ENCODE measurements around the gene TAGLN2. TPM values are rescaled to one million over a fixed set of nuclear protein-coding genes. Genes with fewer than 3 reads are reported as not detected.
A peak's percentile ranks its signal among the peaks of the same experiment; 100 is the strongest.

Gene TAGLN2
- total and polyA plus RNA-seq, 10 of the 15 experiments (the other 5 are each of a cell fraction or from before 2014, with no cell fraction given) = 155 to 611 (median 363) TPM

- in situ Hi-C loops (cut with MboI) = no loop called here
- H3K4me2 ChIP-seq (ENCODE audit: control insufficient read depth, insufficient read depth) = no peak overlapping the region
Measured at GRCh38 chr1:159898527-159898926, 26.8 kb downstream of the TAGLN2 start.

More at GRCh38 chr1:159898527-159898926, 26.8 kb downstream of the TAGLN2 start:
- Histone ChIP-seq H3K4me3 (no peak overlapping the region), H3K4me1 (ENCODE audit: control insufficient read depth, insufficient read depth, low read length) (no peaks in the 10 kb centered on the region), H2AFZ (ENCODE audit: control insufficient read depth, low read depth, low read length) (no peak overlapping the region), H3K36me3 (ENCODE audit: control insufficient read depth in 2 of 2, insufficient read depth in 2 of 2, low read length in 1 of 2) (no peaks in the 10 kb centered on the region), H3K9ac (ENCODE audit: control insufficient read depth, insufficient read depth, low read length) (no peak overlapping the region), H3K79me2 (ENCODE audit: control insufficient read depth, insufficient read depth, low read length) (no peaks in the 10 kb centered on the region), H3K27me3 (replicated peaks in 1 of 2; ENCODE audit: control insufficient read depth in 2 of 2, insufficient read depth in 2 of 2, low read length in 1 of 2) (0 out of 4 replicates have a peak, but pooled peaks cover 0 to 2% of the 10 kb centered on the region in 2 experiments), H3K27ac (ENCODE audit: control insufficient read depth, insufficient read depth) (no peak overlapping the region), H4K20me1 (ENCODE audit: control insufficient read depth, insufficient read depth) (no peaks in the 10 kb centered on the region), H3K9me3 (replicated peaks; ENCODE audit: control insufficient read depth, insufficient read depth, low read length) (no peaks in the 10 kb centered on the region)
- no peak for TF ChIP-seq ZBTB40 (IDR thresholded peaks at IDR 0.05; ENCODE audit: borderline replicate concordance)
- TF ChIP-seq USF2 (IDR thresholded peaks at IDR 0.05; ENCODE audit: borderline replicate concordance, low read depth, low read length) = no peak
- TF ChIP-seq REST (IDR thresholded peaks at IDR 0.05; ENCODE audit: low read depth, low read length) = no peak
- no peak for TF ChIP-seq RELA (IDR thresholded peaks at IDR 0.05; ENCODE audit: borderline replicate concordance, partially characterized antibody)
- no peak for TF ChIP-seq GATAD2B (conservative IDR thresholded peaks at IDR 0.05; ENCODE audit: low read depth)
- TF ChIP-seq CHD4 (IDR thresholded peaks at IDR 0.05) = no peak
- no peak for TF ChIP-seq FOXK2 (IDR thresholded peaks at IDR 0.05)
- TF ChIP-seq STAT1 (conservative IDR thresholded peaks at IDR 0.05) = no peak
- ChIA-PET RAD21 (ENCODE audit: unreplicated experiment) (no interaction called here), CTCF (interaction anchor here (0.8 to 14.8 kb wide), 2 partner anchors 99 to 109 kb away, joined by 3 to 476 read pairs; partner anchors contain the start of gene FCRL6), POLR2A (no interaction called here), SMC1A (ENCODE audit: uncharacterized antibody, unreplicated experiment) (no interaction called here)
- intact Hi-C loops (cut with micrococcal nuclease; ENCODE audit: unreplicated experiment) = no loop called here
- WGBS (ENCODE audit: insufficient coverage, insufficient replicate concordance, low lambda C conversion rate, missing lambda C conversion rate) = 40% methylated on average over 3 of the region's 3 CpGs
- BruUV-seq (replicated peaks) = no TSS peak
- FAIRE-seq (no peak), DNase-seq (ENCODE audit: low read depth, low spot score) (no peak), ATAC-seq (peak; percentile 70)

Data from GM12878 (cell line).